SU-DHL-6 (cell line): Measurements from ENCODE around the gene RBP3.

Experiments used
- H2AFZ ChIP-seq: fragments of 200-600 bp; sonication (generic); 2 replicates; pipeline ENCODE4 v1.6.1; 2014; ENCODE audit warnings: low read depth, mild to moderate bottlenecking, moderate library complexity, mixed read lengths, antibody characterized with exemption, low read length; ENCODE audit not compliant: severe bottlenecking
- H3F3A ChIP-seq: fragments of 200-600 bp; shearing (Covaris generic); 2 replicates; pipeline ENCODE4 v1.6.0; 2016; ENCODE audit warnings: antibody characterized with exemption, mild to moderate bottlenecking; ENCODE audit not compliant: insufficient read depth
- H3K27ac ChIP-seq: fragments of 200-600 bp; sonication (generic); 2 replicates; pipeline ENCODE4 v1.5.1; 2016; ENCODE audit warnings: low read depth, mild to moderate bottlenecking, low read length, moderate library complexity, mixed read lengths
- H3K27me3 ChIP-seq: fragments of 200-600 bp; sonication (generic), shearing (Covaris generic); 2 replicates; pipeline ENCODE4 v1.6.0; 2014; ENCODE audit warnings: mild to moderate bottlenecking, low read length
- H3K36me3 ChIP-seq: fragments of 200-600 bp; sonication (generic); 2 replicates; pipeline ENCODE4 v1.6.1; 2014; ENCODE audit warnings: mild to moderate bottlenecking, low read length, mixed read lengths
- H3K4me2 ChIP-seq: fragments of 300-600, 200-600 bp; shearing (Covaris generic), sonication (generic); 2 replicates; pipeline ENCODE4 v1.6.0; 2014; ENCODE audit warnings: low read length, low read depth, mild to moderate bottlenecking; ENCODE audit not compliant: poor library complexity, severe bottlenecking
- H3K4me3 ChIP-seq: fragments of 200-600 bp; sonication (generic); 2 replicates; pipeline ENCODE4 v1.5.1; 2014; ENCODE audit warnings: antibody characterized with exemption, low read length, mild to moderate bottlenecking, mixed read lengths; ENCODE audit not compliant: insufficient read depth, poor library complexity, severe bottlenecking
- H3K79me2 ChIP-seq: fragments of 200-600 bp; sonication (generic); 2 replicates; pipeline ENCODE4 v1.6.1; 2014; ENCODE audit warnings: mild to moderate bottlenecking, low read length, moderate library complexity; ENCODE audit not compliant: insufficient read depth
- H3K9ac ChIP-seq: fragments of 200-600 bp; sonication (generic); 2 replicates; pipeline ENCODE4 v1.7.0; 2014; ENCODE audit warnings: mild to moderate bottlenecking, low read length
- H3K9me2 ChIP-seq: fragments of 200-600 bp; sonication (generic); replicated peaks from 2 replicates; pipeline ENCODE4 v1.6.1; 2014; ENCODE audit warnings: low read length; ENCODE audit not compliant: insufficient read depth
- H3K9me3 ChIP-seq: fragments of 200-600 bp; sonication (generic); 2 replicates; pipeline ENCODE4 v1.6.1; 2014; ENCODE audit warnings: low read length, mixed read lengths; ENCODE audit not compliant: insufficient read depth
- H4K20me1 ChIP-seq: fragments of 200-600 bp; sonication (generic); 2 replicates; pipeline ENCODE4 v1.6.1; 2014; ENCODE audit warnings: low read depth, mild to moderate bottlenecking, antibody characterized with exemption, low read length, moderate library complexity, mixed read lengths
- CTCF ChIP-seq: fragments of 200-600 bp; sonication (generic); IDR thresholded peaks from one replicate; pipeline ENCODE4 v1.5.1; 2017; ENCODE audit warnings: antibody characterized with exemption, mild to moderate bottlenecking, low read length, moderate library complexity; ENCODE audit not compliant: insufficient read depth, poor library complexity, severe bottlenecking
- EZH2phosphoT487 ChIP-seq: fragments of 200-600 bp; sonication (generic), shearing (Covaris generic); conservative IDR thresholded peaks from 2 replicates; pipeline ENCODE4 v1.6.1; 2018; ENCODE audit warnings: mild to moderate bottlenecking, antibody characterized with exemption, low read length, moderate library complexity, mixed read lengths

The RBP3 gene

GRCh38 chr10:47376522-47377220 lies 28.5 kb downstream of the RBP3 start:
- H3K4me2 ChIP-seq = no peak overlapping the region
- H2AFZ ChIP-seq = no peak overlapping the region
- no peaks in the 10 kb centered on the region for H3F3A ChIP-seq
- H3K36me3 ChIP-seq = no peaks in the 10 kb centered on the region
- H3K27me3 ChIP-seq = no peaks in the 10 kb centered on the region
- H3K27ac ChIP-seq = no peak overlapping the region
- no peaks in the 10 kb centered on the region for H4K20me1 ChIP-seq
- TF ChIP-seq CTCF (no peak), EZH2phosphoT487 (no peak)
- no peak overlapping the region for H3K9ac ChIP-seq
- no peaks in the 10 kb centered on the region for H3K9me2 ChIP-seq
- no peaks in the 10 kb centered on the region for H3K79me2 ChIP-seq
- no peak overlapping the region for H3K4me3 ChIP-seq
- no peaks in the 10 kb centered on the region for H3K9me3 ChIP-seq

- no peak overlapping the region for H3K4me2 ChIP-seq
- H4K20me1 ChIP-seq = no peaks in the 10 kb centered on the region
- no peak overlapping the region for H3K9ac ChIP-seq
- no peak overlapping the region for H2AFZ ChIP-seq
- TF ChIP-seq EZH2phosphoT487 (no peak), CTCF (no peak)
- no peak overlapping the region for H3K27ac ChIP-seq
- H3F3A ChIP-seq = no peaks in the 10 kb centered on the region
- H3K4me3 ChIP-seq = no peak overlapping the region
- no peaks in the 10 kb centered on the region for H3K79me2 ChIP-seq
- H3K9me3 ChIP-seq = no peaks in the 10 kb centered on the region
- no peaks in the 10 kb centered on the region for H3K27me3 ChIP-seq
- H3K36me3 ChIP-seq = no peaks in the 10 kb centered on the region
- H3K9me2 ChIP-seq = no peaks in the 10 kb centered on the region
Observed at GRCh38 chr10:47378183-47378510, 30.0 kb downstream of the RBP3 start.

GRCh38 chr10:47378606-47379444 lies 30.7 kb downstream of the RBP3 start:
- Histone ChIP-seq H3K4me2 (no peak overlapping the region), H3K36me3 (no peaks in the 10 kb centered on the region), H4K20me1 (no peaks in the 10 kb centered on the region), H3K9me2 (no peaks in the 10 kb centered on the region), H2AFZ (no peak overlapping the region), H3K27ac (no peak overlapping the region), H3K27me3 (no peaks in the 10 kb centered on the region), H3K9ac (no peak overlapping the region), H3F3A (no peaks in the 10 kb centered on the region), H3K4me3 (no peak overlapping the region), H3K79me2 (no peaks in the 10 kb centered on the region), H3K9me3 (no peaks in the 10 kb centered on the region)
- no peak for TF ChIP-seq CTCF
